Stimulated activated effector memory CD8-positive, alpha-beta T cell treated with anti-CD3 and anti-CD28 coated beads, Interleukin-12 subunit alpha, Interleukin-12 subunit beta, amount 100 ng/mL, for 72 hours (primary cell): ENCODE data around the gene KCTD18.

Experiments
- ATAC-seq: fragments of 150-1000 bp; cut with Tn5 transposase; 2 replicates; pipeline ENCODE4 v1.10.0; 2021
- DNase-seq, 2 donors: peaks; one replicate each; pipeline ENCODE4 v3.0.0; 2021 to 2022; ENCODE audit warnings: low spot score in 2 of 2
- H3K27ac Mint-ChIP-seq: one replicate; pipeline ENCODE4 v1.8.0; 2022; ENCODE audit warnings: mild to moderate bottlenecking, mixed read lengths
- H3K36me3 Mint-ChIP-seq: one replicate; pipeline ENCODE4 v1.8.0; 2022; ENCODE audit warnings: mild to moderate bottlenecking, mixed read lengths
- H3K4me1 Mint-ChIP-seq: one replicate; pipeline ENCODE4 v1.8.0; 2022; ENCODE audit warnings: mixed read lengths
- H3K4me3 Mint-ChIP-seq: one replicate; pipeline ENCODE4 v1.8.0; 2022; ENCODE audit warnings: mild to moderate bottlenecking, mixed read lengths
- H3K9me3 Mint-ChIP-seq: one replicate; pipeline ENCODE4 v1.8.0; 2022; ENCODE audit warnings: mixed read lengths

The KCTD18 gene

DNA sequence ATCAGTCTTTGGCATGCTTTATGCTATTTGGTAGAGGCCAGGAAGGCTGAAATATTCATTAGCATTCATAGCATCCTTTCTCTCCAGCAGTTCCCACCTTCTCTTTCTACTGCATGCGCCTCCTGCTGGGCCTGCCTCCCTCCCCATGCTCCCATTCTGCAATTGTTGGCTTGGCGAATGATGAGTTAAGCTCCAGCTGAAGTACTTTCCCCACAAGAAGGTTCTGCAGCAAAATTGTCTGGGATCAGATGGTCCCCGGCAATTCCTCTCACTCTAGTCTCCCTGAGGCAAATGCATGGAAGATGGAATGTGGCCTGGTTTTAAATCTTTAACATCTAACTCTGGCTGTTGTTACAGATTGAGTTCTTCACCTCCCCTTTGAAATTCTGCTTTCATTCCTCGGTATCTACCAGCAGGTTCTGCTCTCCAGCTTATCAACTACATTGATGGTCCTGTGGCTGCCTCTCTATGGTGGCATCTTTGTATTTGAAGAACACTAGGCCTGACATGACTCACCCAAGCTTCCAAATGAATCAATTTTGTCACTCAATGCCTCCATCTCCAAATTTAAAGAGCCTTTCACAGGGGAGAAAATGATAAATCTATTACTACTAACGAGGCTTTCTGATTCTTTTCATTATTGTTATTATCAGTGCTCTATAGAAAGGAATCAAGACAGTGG lies 55.9 kb downstream of the KCTD18 start:
- peaks cover 9% of the 10 kb centered on the region for H3K36me3 Mint-ChIP-seq
- no peaks in the 10 kb centered on the region for H3K9me3 Mint-ChIP-seq
- no peak for DNase-seq
- peak overlapping the region; percentile 74 for H3K4me3 Mint-ChIP-seq
- H3K4me1 Mint-ChIP-seq, result peaks cover 40% of the 10 kb centered on the region
- H3K27ac Mint-ChIP-seq, result peak overlapping the region; percentile 97
- peak; percentile 43 for ATAC-seq

DNA sequence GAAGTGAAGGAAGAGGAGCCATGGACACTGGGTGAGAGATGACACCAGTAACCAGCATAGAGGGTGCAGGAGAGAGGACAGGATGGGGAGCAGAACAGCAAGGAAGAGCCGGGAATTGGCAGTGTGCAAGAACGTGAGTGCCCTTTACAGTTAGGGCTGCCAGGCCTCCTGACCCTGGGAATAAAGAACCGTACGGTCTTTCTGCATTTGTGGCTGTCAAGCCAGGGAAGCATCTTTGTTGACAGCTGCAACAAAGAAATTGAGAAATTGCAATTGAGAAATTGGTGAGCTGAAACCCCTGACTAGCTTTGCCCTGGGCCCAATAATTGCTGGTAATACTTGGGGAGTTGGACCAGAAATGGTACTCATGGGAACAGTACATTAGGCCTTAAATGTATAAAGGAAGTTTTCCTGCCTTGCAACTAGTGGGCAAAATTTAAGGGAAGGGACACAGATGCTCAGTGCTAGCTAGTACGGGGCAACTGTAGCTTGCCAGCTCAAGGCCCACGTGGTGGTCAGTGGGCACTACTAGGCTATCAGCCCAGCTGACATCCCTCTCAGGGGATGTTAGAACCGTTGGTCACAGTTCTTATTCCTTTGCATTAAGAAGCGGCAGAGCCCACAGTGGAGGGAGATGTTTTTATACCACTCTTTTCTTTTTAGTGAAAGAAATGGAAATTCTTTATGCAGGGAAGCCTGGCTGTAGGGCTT lies 56.6 kb downstream of the KCTD18 start:
- ATAC-seq (no peak), DNase-seq (no peak)
- H3K9me3 Mint-ChIP-seq, result no peaks in the 10 kb centered on the region
- H3K27ac Mint-ChIP-seq, result no peak overlapping the region
- H3K36me3 Mint-ChIP-seq, result peaks cover 9% of the 10 kb centered on the region
- no peak overlapping the region for H3K4me3 Mint-ChIP-seq
- H3K4me1 Mint-ChIP-seq, result peaks cover 47% of the 10 kb centered on the region

DNA sequence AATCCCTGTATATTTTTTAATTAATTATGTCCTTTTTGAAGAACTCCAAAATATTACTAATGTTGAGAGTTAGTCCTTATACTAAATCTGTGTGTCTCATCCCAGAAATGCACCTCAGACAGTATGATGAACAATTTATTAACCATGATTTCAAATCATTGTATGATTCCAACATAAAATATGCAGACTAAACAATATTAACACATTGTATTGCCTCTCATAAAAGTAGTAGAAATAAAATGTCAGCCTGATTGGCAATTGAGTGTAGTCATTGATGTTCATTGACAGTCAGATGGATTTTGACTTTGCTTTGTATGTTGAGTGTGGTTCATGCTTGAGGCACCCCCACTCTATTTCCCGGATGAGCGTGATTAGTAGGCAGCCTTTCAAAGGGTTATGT lies 57.5 kb downstream of the KCTD18 start:
- peaks cover 9% of the 10 kb centered on the region for H3K36me3 Mint-ChIP-seq
- no peak overlapping the region for H3K4me3 Mint-ChIP-seq
- H3K9me3 Mint-ChIP-seq, result no peaks in the 10 kb centered on the region
- DNase-seq (no peak), ATAC-seq (no peak)
- H3K27ac Mint-ChIP-seq, result no peak overlapping the region
- H3K4me1 Mint-ChIP-seq, result peaks cover 50% of the 10 kb centered on the region

DNA sequence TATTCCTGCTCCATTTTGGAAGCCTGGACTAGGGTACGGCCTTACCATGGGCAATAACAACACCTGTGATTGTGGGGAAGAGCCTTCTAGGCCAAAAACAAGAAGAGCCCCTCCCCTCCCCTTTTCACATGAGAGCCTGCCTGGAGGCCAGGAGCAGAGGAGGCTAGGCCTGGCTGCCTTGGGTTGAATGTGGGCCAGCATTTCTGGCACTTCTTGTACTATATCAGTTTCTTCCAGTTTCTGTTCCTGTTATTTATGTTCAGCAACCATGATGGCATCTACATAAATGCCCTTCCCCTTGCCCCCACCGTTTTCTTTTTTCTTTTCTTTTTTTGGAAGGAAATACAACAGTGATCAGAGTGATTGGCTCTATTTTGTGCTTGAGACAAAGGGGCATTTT lies 58.4 kb downstream of the KCTD18 start:
- Mint-ChIP-seq H3K4me3 (no peak overlapping the region), H3K27ac (no peak overlapping the region), H3K36me3 (peaks cover 9% of the 10 kb centered on the region), H3K4me1 (peaks cover 52% of the 10 kb centered on the region), H3K9me3 (no peaks in the 10 kb centered on the region)
- DNase-seq, result no peak
- ATAC-seq, result no peak

DNA sequence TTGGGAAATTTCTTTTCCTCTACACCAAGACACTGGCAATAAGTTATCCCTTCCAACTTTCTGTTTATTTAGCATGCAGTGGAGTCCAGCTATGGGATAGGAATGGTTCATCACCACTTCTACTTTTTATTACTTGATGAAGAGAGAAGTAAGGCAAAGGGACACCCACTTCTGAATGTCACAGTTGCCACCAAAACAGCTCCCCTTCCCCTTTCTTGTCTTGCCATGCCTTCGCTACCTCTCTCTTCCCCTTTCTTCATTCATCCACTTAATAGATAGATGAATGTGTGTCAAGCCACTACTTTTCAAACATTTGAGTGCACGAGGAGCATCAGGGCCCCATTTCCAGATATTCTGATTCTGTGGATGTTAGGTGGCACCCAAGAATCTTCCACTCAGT lies 59.6 kb downstream of the KCTD18 start:
- Mint-ChIP-seq H3K9me3 (no peaks in the 10 kb centered on the region), H3K36me3 (peaks cover 4% of the 10 kb centered on the region), H3K4me1 (peaks cover 40% of the 10 kb centered on the region), H3K27ac (no peak overlapping the region), H3K4me3 (no peak overlapping the region)
- no peak for ATAC-seq
- no peak for DNase-seq

DNA sequence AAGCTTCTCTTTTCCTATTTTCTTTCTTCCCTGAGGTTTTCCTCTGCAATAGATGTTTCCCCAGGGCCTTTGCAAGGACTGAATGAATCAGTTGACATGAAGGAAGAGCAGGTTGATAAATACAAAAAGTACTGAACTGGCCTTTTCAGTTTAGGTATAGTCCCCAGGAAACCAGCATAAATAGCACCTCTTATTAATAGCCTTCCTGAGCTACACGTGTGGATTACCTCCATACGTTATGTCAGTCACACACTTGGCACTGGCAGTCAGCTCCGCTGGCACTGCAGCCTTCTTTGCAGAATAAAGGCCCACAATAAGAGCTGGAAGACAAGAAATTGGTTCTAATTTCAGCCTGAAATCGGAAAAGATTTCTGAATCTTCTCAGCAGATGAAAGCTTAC lies 60.7 kb downstream of the KCTD18 start:
- Mint-ChIP-seq H3K4me1 (peaks cover 29% of the 10 kb centered on the region), H3K36me3 (peaks cover 12% of the 10 kb centered on the region), H3K9me3 (no peaks in the 10 kb centered on the region), H3K27ac (no peak overlapping the region), H3K4me3 (no peak overlapping the region)
- ATAC-seq (no peak), DNase-seq (no peak)

DNA sequence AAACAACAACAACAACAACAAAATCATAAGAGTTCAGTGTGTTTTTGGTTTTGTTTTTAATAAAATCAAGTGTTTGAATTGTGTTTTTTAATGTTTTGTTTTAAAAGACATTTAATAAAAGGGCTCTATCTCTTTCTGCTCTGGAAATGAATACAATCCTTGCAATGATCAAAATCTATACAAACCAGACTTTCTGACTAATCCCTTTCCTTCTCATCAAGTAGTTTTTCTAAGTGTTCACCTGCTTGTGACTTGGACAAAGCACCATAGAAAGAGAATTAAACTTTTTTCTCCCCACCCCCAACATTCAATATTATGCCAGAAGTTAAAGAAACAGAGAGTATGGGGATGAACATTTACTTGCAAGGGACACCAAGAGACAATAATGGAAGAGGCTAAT lies 61.4 kb downstream of the KCTD18 start:
- no peak for DNase-seq
- H3K4me1 Mint-ChIP-seq, result peaks cover 25% of the 10 kb centered on the region
- peak; percentile 70 for ATAC-seq
- no peak overlapping the region for H3K27ac Mint-ChIP-seq
- H3K4me3 Mint-ChIP-seq, result no peak overlapping the region
- no peaks in the 10 kb centered on the region for H3K9me3 Mint-ChIP-seq
- peaks cover 12% of the 10 kb centered on the region for H3K36me3 Mint-ChIP-seq

DNA sequence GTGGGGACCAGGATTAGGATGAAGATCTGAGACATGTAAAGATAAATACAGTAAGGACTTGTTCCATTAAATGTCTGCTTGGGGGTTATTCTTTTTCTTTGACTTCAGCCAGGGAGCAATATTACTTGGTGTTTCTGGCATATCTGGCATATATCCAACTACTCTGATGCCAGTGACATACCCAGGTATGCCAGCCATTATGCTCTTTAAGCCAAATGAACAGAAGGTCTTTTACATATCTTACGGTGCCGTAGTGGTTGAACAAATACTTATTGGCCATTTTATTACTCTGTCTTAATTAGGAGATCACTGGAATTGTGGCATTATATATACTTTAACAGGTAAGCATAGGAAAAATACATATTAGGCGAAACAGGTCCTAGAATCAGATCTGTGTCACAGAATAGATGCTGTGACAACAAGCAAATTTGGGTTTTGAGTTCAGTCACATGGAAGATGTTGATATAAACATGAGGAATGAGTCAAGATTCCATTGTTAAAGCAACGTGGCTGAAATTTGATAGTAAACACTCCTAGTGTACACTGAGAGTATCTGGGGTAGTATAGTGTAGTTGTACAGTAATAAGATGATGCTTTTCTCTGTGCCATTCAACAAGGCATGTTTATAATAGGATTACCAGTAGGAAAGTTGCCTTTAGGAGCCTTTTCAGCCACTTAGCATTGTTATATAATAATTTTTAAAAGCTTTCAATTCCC lies 62.6 kb downstream of the KCTD18 start:
- no peak for DNase-seq
- ATAC-seq, result peak; percentile 77
- no peaks in the 10 kb centered on the region for H3K9me3 Mint-ChIP-seq
- no peak overlapping the region for H3K4me3 Mint-ChIP-seq
- peak overlapping the region; percentile 36 for H3K27ac Mint-ChIP-seq
- peaks cover 18% of the 10 kb centered on the region for H3K4me1 Mint-ChIP-seq
- H3K36me3 Mint-ChIP-seq, result peaks cover 12% of the 10 kb centered on the region

DNA sequence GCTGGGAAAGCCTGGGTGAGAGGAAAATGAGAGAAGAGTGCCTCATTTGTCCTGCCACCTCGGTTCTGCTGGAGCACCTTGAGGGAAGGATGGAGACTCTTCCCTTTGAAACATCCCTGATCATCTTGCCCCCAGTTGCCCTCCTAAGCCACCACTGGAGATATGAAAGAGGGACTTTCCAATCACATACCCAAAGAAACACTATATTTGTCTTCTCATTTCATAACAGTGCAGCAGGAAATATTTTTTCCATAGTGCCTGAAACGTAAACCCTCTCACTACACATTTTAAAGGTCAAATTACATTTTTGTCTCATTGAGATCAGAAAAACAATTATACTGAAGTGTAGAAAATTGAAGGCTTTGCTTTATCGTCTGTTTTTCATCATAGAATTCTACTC lies 63.3 kb downstream of the KCTD18 start:
- peaks cover 18% of the 10 kb centered on the region for H3K4me1 Mint-ChIP-seq
- no peaks in the 10 kb centered on the region for H3K9me3 Mint-ChIP-seq
- ATAC-seq (no peak), DNase-seq (no peak)
- H3K27ac Mint-ChIP-seq, result peak overlapping the region; percentile 36
- H3K36me3 Mint-ChIP-seq, result peaks cover 12% of the 10 kb centered on the region
- no peak overlapping the region for H3K4me3 Mint-ChIP-seq

DNA sequence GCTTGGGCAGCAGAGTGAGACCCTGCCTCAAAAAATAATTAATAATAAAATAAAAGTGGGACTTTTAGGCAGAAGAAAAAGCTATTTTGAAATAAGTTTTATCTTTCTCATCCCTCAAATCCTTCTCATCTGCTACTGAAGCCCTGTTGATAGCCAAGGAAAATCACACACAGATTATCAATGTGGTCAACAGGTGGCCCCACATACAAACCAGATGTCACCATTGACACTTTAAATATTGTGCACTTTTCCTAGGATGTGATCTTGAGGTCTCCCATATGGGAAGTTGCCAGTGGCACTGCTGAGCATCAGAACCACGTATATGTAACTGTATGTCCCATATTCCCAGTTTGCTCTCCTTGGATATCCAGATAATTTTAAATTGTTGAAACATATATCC lies 64.6 kb downstream of the KCTD18 start:
- Mint-ChIP-seq H3K4me1 (peaks cover 18% of the 10 kb centered on the region), H3K4me3 (no peak overlapping the region), H3K36me3 (peaks cover 20% of the 10 kb centered on the region), H3K9me3 (no peaks in the 10 kb centered on the region), H3K27ac (no peak overlapping the region)
- DNase-seq (no peak), ATAC-seq (no peak)

DNA sequence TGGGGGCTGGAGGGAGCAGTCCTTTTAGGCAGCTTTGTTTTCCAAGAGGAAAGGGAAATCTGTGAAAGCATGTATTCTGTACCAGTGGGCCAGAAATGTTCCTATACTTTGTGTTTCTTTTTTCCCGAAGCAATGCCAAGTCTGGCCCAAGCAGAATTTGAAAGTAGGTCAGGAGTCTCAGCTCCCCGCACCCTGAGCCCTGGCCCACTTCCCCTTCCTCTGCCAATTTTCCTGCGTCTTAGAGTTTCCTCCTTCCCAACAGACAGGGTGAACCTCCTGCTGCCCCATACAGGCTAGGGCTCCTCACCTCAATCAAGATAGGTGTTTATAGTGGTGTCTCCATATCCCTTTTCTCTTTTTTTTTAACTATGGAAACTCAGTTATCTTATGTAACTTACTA lies 65.3 kb downstream of the KCTD18 start:
- no peak for DNase-seq
- H3K4me3 Mint-ChIP-seq, result no peak overlapping the region
- no peak for ATAC-seq
- H3K27ac Mint-ChIP-seq, result no peak overlapping the region
- H3K36me3 Mint-ChIP-seq, result peaks cover 22% of the 10 kb centered on the region
- peaks cover 18% of the 10 kb centered on the region for H3K4me1 Mint-ChIP-seq
- H3K9me3 Mint-ChIP-seq, result no peaks in the 10 kb centered on the region

DNA sequence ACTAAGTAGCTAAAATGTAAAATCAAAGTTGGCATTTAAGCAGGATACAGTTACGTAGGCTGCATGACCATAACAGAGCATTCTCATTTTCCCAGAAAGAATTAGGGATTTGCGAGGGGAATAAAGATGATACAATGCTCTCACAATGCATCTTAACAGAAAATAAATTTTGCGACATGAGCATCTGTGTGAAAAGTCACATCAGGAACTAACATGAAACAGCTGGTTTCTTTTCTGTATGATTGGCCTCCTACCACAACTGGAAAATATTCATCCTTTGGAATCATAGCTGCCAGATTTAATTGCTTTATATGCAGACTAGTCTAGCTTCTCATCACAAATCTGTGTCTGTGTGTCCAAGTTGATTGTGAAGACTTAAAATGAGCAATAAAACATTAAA lies 66.0 kb downstream of the KCTD18 start:
- H3K27ac Mint-ChIP-seq, result no peak overlapping the region

DNA sequence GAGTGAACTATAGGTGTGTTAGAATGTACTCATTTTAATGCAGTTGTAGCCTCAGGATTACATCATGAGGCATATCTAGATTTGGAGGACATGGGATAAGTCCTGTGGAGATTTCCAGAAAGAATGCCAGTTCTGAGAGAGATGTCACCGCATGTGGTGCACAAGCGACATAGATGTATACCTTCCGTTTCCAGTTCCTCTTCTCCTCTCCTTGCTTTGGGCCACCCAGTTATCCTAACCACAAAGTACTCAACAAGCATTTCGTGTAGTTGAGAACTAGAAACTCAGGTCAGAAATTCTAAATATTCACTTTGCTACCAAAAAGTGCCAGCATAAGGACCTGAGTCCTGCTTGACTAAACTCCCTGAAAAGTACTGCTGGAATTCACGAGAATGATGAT lies 66.5 kb downstream of the KCTD18 start:
- peaks cover 22% of the 10 kb centered on the region for H3K36me3 Mint-ChIP-seq
- ATAC-seq (no peak), DNase-seq (no peak)
- no peak overlapping the region for H3K4me3 Mint-ChIP-seq
- H3K27ac Mint-ChIP-seq, result no peak overlapping the region
- H3K4me1 Mint-ChIP-seq, result peaks cover 11% of the 10 kb centered on the region
- no peaks in the 10 kb centered on the region for H3K9me3 Mint-ChIP-seq

More for the DNA sequence above, 66.0 kb downstream of the KCTD18 start:
- Mint-ChIP-seq H3K9me3 (no peaks in the 10 kb centered on the region), H3K4me3 (no peak overlapping the region), H3K4me1 (peaks cover 17% of the 10 kb centered on the region), H3K36me3 (peaks cover 22% of the 10 kb centered on the region)
- DNase-seq, result no peak
- ATAC-seq, result no peak

DNA sequence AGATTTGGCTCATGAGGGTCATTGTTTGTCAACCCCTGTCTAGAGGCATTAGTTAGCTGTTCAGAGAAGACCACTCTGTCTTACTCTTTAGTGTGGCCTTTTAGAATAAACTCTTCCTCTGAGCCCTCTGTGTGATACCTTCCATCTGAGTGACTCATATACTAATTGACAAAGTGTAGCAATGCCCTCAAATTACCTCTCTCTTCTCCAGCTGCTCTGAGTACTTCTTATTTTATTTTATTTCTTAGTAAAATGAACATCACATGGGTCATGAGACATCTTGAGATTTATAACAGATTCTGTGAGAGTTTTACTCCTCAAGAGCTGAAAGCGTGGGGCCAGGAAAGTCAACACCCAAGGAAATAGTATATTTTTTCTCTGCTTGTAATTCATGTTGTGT lies 67.4 kb downstream of the KCTD18 start:
- peaks cover 22% of the 10 kb centered on the region for H3K36me3 Mint-ChIP-seq
- ATAC-seq (peak; percentile 34), DNase-seq (no peak)
- peaks cover 8% of the 10 kb centered on the region for H3K4me1 Mint-ChIP-seq
- no peak overlapping the region for H3K4me3 Mint-ChIP-seq
- H3K27ac Mint-ChIP-seq, result no peak overlapping the region
- no peaks in the 10 kb centered on the region for H3K9me3 Mint-ChIP-seq

DNA sequence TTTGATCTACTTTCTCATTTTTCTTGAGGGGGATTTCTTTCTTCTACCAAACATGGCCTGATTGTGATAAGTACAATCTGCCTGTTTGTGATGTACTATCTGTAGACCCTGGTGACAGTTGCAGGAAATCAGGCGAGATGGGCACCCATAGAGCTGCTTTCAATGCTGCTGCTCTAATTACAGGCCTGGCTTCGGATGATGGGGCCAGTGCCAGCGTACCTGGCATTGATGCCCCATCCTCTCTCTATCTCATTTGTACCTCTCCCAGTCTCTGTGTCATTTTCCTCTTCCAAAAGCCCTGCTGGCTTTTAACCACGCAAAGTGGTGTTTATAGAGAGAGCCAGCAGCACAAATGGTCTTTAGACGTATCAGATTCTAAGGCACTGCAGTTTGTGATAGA lies 69.9 kb downstream of the KCTD18 start:
- ATAC-seq (no peak), DNase-seq (no peak)
- Mint-ChIP-seq H3K4me3 (no peak overlapping the region), H3K36me3 (peaks cover 21% of the 10 kb centered on the region), H3K4me1 (no peaks in the 10 kb centered on the region), H3K9me3 (no peaks in the 10 kb centered on the region), H3K27ac (no peak overlapping the region)
